IMR-90 (cell line): ENCODE measurements around the gene PCED1B. TPM values are rescaled to one million over a fixed set of nuclear protein-coding genes. Genes with fewer than 3 reads are reported as not detected.

Experiments used
- ATAC-seq: fragments of 200-7000 bp; cut with Tn5 transposase; 2 replicates; pipeline ENCODE4 v1.9.1; 2020; ENCODE audit warnings: low read depth, mild to moderate bottlenecking, moderate library complexity
- BruUV-seq: library from RNA; stranded (reverse); fragments of 400-500 nt; replicated peaks from 2 replicates; lab custom pipeline; 2021; lab: Mats Ljungman, UMichigan
- CTCF ChIA-PET: fragments of 300-600 bp; formaldehyde crosslinking; extraction: SDS; loops from one replicate; lab custom pipeline; 2021; ENCODE audit warnings: antibody characterized with exemption; lab: Yijun Ruan, JAX
- POLR2A ChIA-PET: fragments of 300-600 bp; sonication (Branson Sonifier 250); formaldehyde crosslinking; loops from one replicate; lab custom pipeline; 2022; ENCODE audit warnings: antibody characterized with exemption; ENCODE audit not compliant: unreplicated experiment; lab: Charles Lee
- DNase-seq: peaks from one replicate; pipeline ENCODE4 v3.0.0; 2013
- H2AFZ ChIP-seq: replicated peaks from 2 replicates; pipeline ENCODE3; 2013; ENCODE audit warnings: low read length, mild to moderate bottlenecking; ENCODE audit not compliant: poor library complexity
- H2AK5ac ChIP-seq: 2 replicates; pipeline ENCODE4 v1.6.1; 2013; ENCODE audit warnings: low read depth, low read length, inconsistent platforms
- H2AK9ac ChIP-seq: replicated peaks from 2 replicates; pipeline ENCODE3; 2013; ENCODE audit warnings: mild to moderate bottlenecking, low read depth, low read length, moderate library complexity; ENCODE audit not compliant: poor library complexity
- H2BK120ac ChIP-seq: 2 replicates; pipeline ENCODE4 v1.6.1; 2013; ENCODE audit warnings: low read depth, low read length, inconsistent platforms
- H2BK15ac ChIP-seq: 3 replicates; pipeline ENCODE4 v1.6.1; 2013; ENCODE audit warnings: low read depth, low read length, inconsistent platforms
- H2BK20ac ChIP-seq: 2 replicates; pipeline ENCODE4 v1.6.1; 2013; ENCODE audit warnings: low read depth, mild to moderate bottlenecking, inconsistent platforms, low read length, moderate library complexity
- H2BK5ac ChIP-seq: 2 replicates; pipeline ENCODE4 v1.6.1; 2013; ENCODE audit warnings: mild to moderate bottlenecking, low read depth, low read length, inconsistent platforms; ENCODE audit not compliant: poor library complexity, severe bottlenecking
- H3K14ac ChIP-seq: replicated peaks from 2 replicates; pipeline ENCODE4 v1.6.1; 2013; ENCODE audit warnings: low read depth, low read length, inconsistent platforms
- H3K18ac ChIP-seq: 2 replicates; pipeline ENCODE4 v1.6.1; 2013; ENCODE audit warnings: low read depth, low read length, control low read depth
- H3K23ac ChIP-seq: 2 replicates; pipeline ENCODE4 v1.6.1; 2013; ENCODE audit warnings: low read depth, low read length, inconsistent platforms
- H3K27ac ChIP-seq: 2 replicates; pipeline ENCODE4 v1.5.1; 2013; ENCODE audit warnings: mild to moderate bottlenecking, control low read depth, low read length; ENCODE audit not compliant: insufficient read depth
- H3K27me3 ChIP-seq: 2 replicates; pipeline ENCODE4 v1.6.1; 2013; ENCODE audit warnings: low read length; ENCODE audit not compliant: control insufficient read depth, insufficient read depth
- H3K36me3 ChIP-seq: 2 replicates; pipeline ENCODE4 v1.6.1; 2013; ENCODE audit warnings: low read length, mixed read lengths; ENCODE audit not compliant: control insufficient read depth, insufficient read depth
- H3K4ac ChIP-seq: 2 replicates; pipeline ENCODE4 v1.6.1; 2013; ENCODE audit warnings: low read depth, low read length, inconsistent platforms
- H3K4me1 ChIP-seq: 2 replicates; pipeline ENCODE4 v1.6.1; 2013; ENCODE audit warnings: low read length, mixed read lengths; ENCODE audit not compliant: control insufficient read depth, insufficient read depth
- H3K4me2 ChIP-seq: 2 replicates; pipeline ENCODE4 v1.6.1; 2013; ENCODE audit warnings: low read depth, mild to moderate bottlenecking, control low read depth, low read length, moderate library complexity
- H3K4me3 ChIP-seq: 2 replicates; pipeline ENCODE4 v1.5.1; 2013; ENCODE audit warnings: low read depth, mild to moderate bottlenecking, control low read depth, low read length, moderate library complexity; ENCODE audit not compliant: insufficient read depth
- H3K56ac ChIP-seq: 2 replicates; pipeline ENCODE4 v1.6.1; 2013; ENCODE audit warnings: low read length, inconsistent platforms; ENCODE audit not compliant: insufficient read depth; ENCODE audit errors: extremely low read depth
- H3K79me1 ChIP-seq, 2 experiments: 2 replicates each; pipeline ENCODE4 v1.6.1; 2013; ENCODE audit warnings: low read length in 2 of 2, inconsistent platforms in 1 of 2, low read depth in 1 of 2
- H3K9ac ChIP-seq: 2 replicates; pipeline ENCODE4 v1.6.1; 2013; ENCODE audit warnings: low read depth, low read length, control low read depth
- H3K9me1 ChIP-seq: 2 replicates; pipeline ENCODE4 v1.6.1; 2013; ENCODE audit warnings: low read length, inconsistent platforms; ENCODE audit not compliant: insufficient read depth
- H3K9me3 ChIP-seq: 2 replicates; pipeline ENCODE4 v1.6.1; 2013; ENCODE audit warnings: low read length; ENCODE audit not compliant: control insufficient read depth, insufficient read depth
- H4K20me1 ChIP-seq: 2 replicates; pipeline ENCODE4 v1.6.1; 2013; ENCODE audit warnings: low read length, inconsistent platforms; ENCODE audit not compliant: insufficient read depth
- H4K5ac ChIP-seq: 2 replicates; pipeline ENCODE4 v1.6.1; 2013; ENCODE audit warnings: mild to moderate bottlenecking, low read depth, low read length, control low read depth
- H4K8ac ChIP-seq, 2 experiments: 2 replicates each; pipeline ENCODE4 v1.6.1; 2013; ENCODE audit warnings: low read depth in 2 of 2, low read length in 2 of 2, control low read depth in 1 of 2, inconsistent platforms in 1 of 2
- H4K91ac ChIP-seq: 2 replicates; pipeline ENCODE4 v1.6.1; 2013; ENCODE audit warnings: low read depth, low read length, inconsistent platforms; ENCODE audit not compliant: insufficient read depth
- MAZ ChIP-seq: IDR thresholded peaks from 2 replicates; pipeline ENCODE4 v1.6.1; 2012; ENCODE audit warnings: low read depth, mild to moderate bottlenecking, low read length, improper control_type of control experiment, moderate library complexity, borderline replicate concordance
- NFE2L2 ChIP-seq: fragments of 150-350 bp; IDR thresholded peaks from 2 replicates; pipeline ENCODE4 v1.6.1; 2016; ENCODE audit warnings: low read depth, mild to moderate bottlenecking, low read length
- RAD21 ChIP-seq: IDR thresholded peaks from 2 replicates; pipeline ENCODE4 v1.6.1; 2012; ENCODE audit warnings: low read length, improper control_type of control experiment
- RCOR1 ChIP-seq: IDR thresholded peaks from 2 replicates; pipeline ENCODE4 v1.6.1; 2012; ENCODE audit warnings: mild to moderate bottlenecking, low read length, improper control_type of control experiment; ENCODE audit not compliant: insufficient replicate concordance
- WGBS, 2 experiments: methylation state at CpG; one replicate each; pipeline versions ENCODE4 v1.1.5 to v1.1.7; 2013; ENCODE audit warnings: missing lambda C conversion rate in 2 of 2; ENCODE audit not compliant: insufficient read length in 1 of 2; ENCODE audit errors: extremely low coverage in 2 of 2; 5-methylcytosine and 5-hydroxymethylcytosine counted together
- dilution Hi-C: fragments of 300-500 bp; cut with HindIII; formaldehyde crosslinking; loops from one replicate; pipeline ENCODE4 v1.14.3; 2018; ENCODE audit warnings: low sequenced_read_pairs; ENCODE audit not compliant: unreplicated experiment
- in situ Hi-C: fragments of 300-500 bp; cut with MboI; formaldehyde crosslinking; loops from 3 replicates; pipeline ENCODE4 v1.14.3; 2019; ENCODE audit warnings: low sequenced_read_pairs, inconsistent platforms, mixed read lengths
- intact Hi-C: fragments of 100-400 bp; cut with micrococcal nuclease; formaldehyde crosslinking; loops from 2 replicates; pipeline ENCODE4 v1.10.0; 2022
- polyA plus RNA-seq, 3 experiments: library from polyadenylated mRNA; depleted of rRNA; stranded (reverse); fragments of >200 nt; gene quantifications; 2 replicates each; pipeline ENCODE4 v1.2.3, GENCODE V29; 2012; ENCODE audit warnings: low replicate concordance in 1 of 3
- total RNA-seq: library from RNA; depleted of rRNA; stranded (reverse); fragments of >200 nt; gene quantifications from 2 replicates; pipeline ENCODE4 v1.2.3, GENCODE V29; 2012
- TF ChIP-seq, protein P1 (sequence below): fragments of 150-350 bp; IDR thresholded peaks from 2 replicates; pipeline ENCODE4 v1.6.1; 2016; ENCODE audit warnings: low read depth, mild to moderate bottlenecking, low read length, moderate library complexity, borderline replicate concordance
- TF ChIP-seq, protein P2 (sequence below): conservative IDR thresholded peaks from 2 replicates; pipeline ENCODE4 v1.5.1; 2012; ENCODE audit warnings: mild to moderate bottlenecking, low read depth, low read length, improper control_type of control experiment

The PCED1B gene
- total and polyA plus RNA-seq, 2 of the 4 experiments (the other 2 are of a cell fraction): 0.36 to 2.6 TPM

DNA sequence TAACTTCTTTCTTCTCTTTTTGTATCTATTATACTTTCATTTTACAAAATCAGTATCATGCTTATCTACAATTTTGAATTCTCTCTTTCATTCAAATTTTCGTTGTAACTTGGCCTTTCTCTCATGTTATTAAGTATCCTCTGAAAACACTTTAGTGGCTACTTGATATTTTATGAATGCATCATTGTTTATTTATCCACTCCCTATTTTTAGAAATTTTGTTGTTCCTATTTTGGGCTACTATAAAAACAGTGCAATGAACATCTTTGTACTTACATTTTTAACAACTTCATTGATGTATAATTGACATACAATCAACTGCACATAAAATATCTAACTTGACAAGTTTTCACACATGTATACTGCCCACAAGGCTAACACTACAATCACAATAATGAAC, 44.3 kb downstream of the PCED1B start:
- H3K56ac ChIP-seq: no peak overlapping the region
- no peak overlapping the region for H3K9ac ChIP-seq
- H3K27me3 ChIP-seq: no peaks in the 10 kb centered on the region
- no peaks in the 10 kb centered on the region for H3K9me3 ChIP-seq
- no peaks in the 10 kb centered on the region; the same call in 1 of the 2 replicates for H3K4me1 ChIP-seq
- no peak overlapping the region for H2AK9ac ChIP-seq
- no peak overlapping the region for H2BK20ac ChIP-seq
- no peak overlapping the region for H3K4me2 ChIP-seq
- dilution Hi-C loops: no loop called here
- no peak overlapping the region for H3K4me3 ChIP-seq
- no peak overlapping the region for H3K27ac ChIP-seq
- in situ Hi-C loops: no loop called here
- H2AFZ ChIP-seq: no peak overlapping the region
- no peak overlapping the region for H3K4ac ChIP-seq
- H3K36me3 ChIP-seq: no peaks in the 10 kb centered on the region
- no TSS peak for BruUV-seq
- no CpG with 5 or more reads among the region's 1 CpG for WGBS, 2 experiments
- ChIA-PET POLR2A (no interaction called here), CTCF (no interaction called here)
- H3K9me1 ChIP-seq: no peaks in the 10 kb centered on the region
- H4K8ac ChIP-seq: no peak overlapping the region
- H2BK15ac ChIP-seq: no peak overlapping the region
- H2BK120ac ChIP-seq: peak overlapping the region; percentile 86; the same call in 1 of the 2 replicates
- no peak overlapping the region; the same call in 1 of the 2 replicates for H3K23ac ChIP-seq
- ATAC-seq (no peak), DNase-seq (no peak)
- no peak for TF ChIP-seq RCOR1
- no peak for TF ChIP-seq NFE2L2
- TF ChIP-seq MAZ: no peak
- TF ChIP-seq RAD21: no peak
- TF ChIP-seq, protein P1, sequence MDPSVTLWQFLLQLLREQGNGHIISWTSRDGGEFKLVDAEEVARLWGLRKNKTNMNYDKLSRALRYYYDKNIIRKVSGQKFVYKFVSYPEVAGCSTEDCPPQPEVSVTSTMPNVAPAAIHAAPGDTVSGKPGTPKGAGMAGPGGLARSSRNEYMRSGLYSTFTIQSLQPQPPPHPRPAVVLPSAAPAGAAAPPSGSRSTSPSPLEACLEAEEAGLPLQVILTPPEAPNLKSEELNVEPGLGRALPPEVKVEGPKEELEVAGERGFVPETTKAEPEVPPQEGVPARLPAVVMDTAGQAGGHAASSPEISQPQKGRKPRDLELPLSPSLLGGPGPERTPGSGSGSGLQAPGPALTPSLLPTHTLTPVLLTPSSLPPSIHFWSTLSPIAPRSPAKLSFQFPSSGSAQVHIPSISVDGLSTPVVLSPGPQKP: no peak
- TF ChIP-seq, protein P2, sequence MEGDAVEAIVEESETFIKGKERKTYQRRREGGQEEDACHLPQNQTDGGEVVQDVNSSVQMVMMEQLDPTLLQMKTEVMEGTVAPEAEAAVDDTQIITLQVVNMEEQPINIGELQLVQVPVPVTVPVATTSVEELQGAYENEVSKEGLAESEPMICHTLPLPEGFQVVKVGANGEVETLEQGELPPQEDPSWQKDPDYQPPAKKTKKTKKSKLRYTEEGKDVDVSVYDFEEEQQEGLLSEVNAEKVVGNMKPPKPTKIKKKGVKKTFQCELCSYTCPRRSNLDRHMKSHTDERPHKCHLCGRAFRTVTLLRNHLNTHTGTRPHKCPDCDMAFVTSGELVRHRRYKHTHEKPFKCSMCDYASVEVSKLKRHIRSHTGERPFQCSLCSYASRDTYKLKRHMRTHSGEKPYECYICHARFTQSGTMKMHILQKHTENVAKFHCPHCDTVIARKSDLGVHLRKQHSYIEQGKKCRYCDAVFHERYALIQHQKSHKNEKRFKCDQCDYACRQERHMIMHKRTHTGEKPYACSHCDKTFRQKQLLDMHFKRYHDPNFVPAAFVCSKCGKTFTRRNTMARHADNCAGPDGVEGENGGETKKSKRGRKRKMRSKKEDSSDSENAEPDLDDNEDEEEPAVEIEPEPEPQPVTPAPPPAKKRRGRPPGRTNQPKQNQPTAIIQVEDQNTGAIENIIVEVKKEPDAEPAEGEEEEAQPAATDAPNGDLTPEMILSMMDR: no peak
- H3K79me1 ChIP-seq: no peaks in the 10 kb centered on the region
- H3K14ac ChIP-seq: no peak overlapping the region
- H4K5ac ChIP-seq: no peak overlapping the region
- H2AK5ac ChIP-seq: no peak overlapping the region; the same call in 1 of the 2 replicates
- H2BK5ac ChIP-seq: peak overlapping the region; percentile 85
- no peak overlapping the region; the same call in 1 of the 2 replicates for H3K18ac ChIP-seq
- H4K91ac ChIP-seq: no peak overlapping the region
- H4K20me1 ChIP-seq: no peaks in the 10 kb centered on the region
- intact Hi-C loops: no loop called here
